ENCODE data around the gene COX7A2. TPM values are rescaled to one million over a fixed set of nuclear protein-coding genes. Genes with fewer than 3 reads are reported as not detected.

COX7A2 gene
- total and polyA plus RNA-seq, 2 of the 13 experiments (the other 11 are each of a cell fraction or from before 2014, with no cell fraction given) = 407 to 556 TPM

DNA sequence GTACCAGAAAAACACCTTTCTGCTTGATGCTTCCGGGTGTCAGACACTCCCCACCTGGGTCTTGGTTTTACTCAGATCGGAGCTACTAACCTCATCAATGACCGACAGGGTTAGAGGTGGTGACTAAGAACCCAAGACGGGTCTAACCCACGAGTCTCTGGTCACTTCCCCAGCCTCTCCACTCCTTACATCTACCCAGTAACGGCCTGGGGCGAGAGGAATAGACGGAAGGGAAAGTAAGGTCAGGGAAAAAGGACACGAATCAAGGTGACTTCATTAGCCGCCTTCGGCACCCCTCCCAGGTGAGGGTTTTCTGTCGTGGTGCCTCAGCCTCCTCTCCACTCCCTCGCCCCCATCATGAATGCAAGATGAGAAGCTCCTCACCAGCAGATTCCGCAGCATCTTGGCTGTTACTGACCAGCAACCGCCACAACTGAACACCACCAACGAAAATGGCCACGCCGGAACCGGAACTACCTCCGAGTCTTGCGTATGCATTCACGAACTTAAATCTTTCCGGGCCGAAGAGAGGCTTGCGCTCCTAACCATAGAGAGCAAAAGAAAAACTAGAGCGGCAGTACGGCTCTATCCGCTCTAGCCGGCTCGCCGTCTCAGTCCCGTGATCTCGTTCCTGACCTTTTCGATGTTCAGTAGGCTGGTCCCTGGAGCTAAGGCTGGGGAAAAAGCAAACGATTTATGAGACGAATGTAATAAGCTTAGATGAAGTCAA lies at the start of gene COX7A2 (continued):
- TF ChIP-seq, protein P1, sequence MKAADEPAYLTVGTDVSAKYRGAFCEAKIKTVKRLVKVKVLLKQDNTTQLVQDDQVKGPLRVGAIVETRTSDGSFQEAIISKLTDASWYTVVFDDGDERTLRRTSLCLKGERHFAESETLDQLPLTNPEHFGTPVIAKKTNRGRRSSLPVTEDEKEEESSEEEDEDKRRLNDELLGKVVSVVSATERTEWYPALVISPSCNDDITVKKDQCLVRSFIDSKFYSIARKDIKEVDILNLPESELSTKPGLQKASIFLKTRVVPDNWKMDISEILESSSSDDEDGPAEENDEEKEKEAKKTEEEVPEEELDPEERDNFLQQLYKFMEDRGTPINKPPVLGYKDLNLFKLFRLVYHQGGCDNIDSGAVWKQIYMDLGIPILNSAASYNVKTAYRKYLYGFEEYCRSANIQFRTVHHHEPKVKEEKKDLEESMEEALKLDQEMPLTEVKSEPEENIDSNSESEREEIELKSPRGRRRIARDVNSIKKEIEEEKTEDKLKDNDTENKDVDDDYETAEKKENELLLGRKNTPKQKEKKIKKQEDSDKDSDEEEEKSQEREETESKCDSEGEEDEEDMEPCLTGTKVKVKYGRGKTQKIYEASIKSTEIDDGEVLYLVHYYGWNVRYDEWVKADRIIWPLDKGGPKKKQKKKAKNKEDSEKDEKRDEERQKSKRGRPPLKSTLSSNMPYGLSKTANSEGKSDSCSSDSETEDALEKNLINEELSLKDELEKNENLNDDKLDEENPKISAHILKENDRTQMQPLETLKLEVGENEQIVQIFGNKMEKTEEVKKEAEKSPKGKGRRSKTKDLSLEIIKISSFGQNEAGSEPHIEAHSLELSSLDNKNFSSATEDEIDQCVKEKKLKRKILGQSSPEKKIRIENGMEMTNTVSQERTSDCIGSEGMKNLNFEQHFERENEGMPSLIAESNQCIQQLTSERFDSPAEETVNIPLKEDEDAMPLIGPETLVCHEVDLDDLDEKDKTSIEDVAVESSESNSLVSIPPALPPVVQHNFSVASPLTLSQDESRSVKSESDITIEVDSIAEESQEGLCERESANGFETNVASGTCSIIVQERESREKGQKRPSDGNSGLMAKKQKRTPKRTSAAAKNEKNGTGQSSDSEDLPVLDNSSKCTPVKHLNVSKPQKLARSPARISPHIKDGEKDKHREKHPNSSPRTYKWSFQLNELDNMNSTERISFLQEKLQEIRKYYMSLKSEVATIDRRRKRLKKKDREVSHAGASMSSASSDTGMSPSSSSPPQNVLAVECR (CRISPR knock-in tag; IDR thresholded peaks at IDR 0.05; ENCODE audit: borderline replicate concordance) = peak; percentile 88
- 0 out of 2 replicates have a peak, but pooled peaks have one; percentile 44 for TF ChIP-seq GFI1 (CRISPR knock-in tag; IDR thresholded peaks at IDR 0.05; ENCODE audit: borderline replicate concordance)
- no peak for TF ChIP-seq CC2D1A (CRISPR knock-in tag; IDR thresholded peaks at IDR 0.05)
- 0 out of 2 replicates have a peak, but pooled peaks have one; percentile 26 for TF ChIP-seq CREB1 (IDR thresholded peaks at IDR 0.05)
- TF ChIP-seq CREB1 (CRISPR knock-in tag; IDR thresholded peaks at IDR 0.05) = peak; percentile 93
- TF ChIP-seq, protein P2, sequence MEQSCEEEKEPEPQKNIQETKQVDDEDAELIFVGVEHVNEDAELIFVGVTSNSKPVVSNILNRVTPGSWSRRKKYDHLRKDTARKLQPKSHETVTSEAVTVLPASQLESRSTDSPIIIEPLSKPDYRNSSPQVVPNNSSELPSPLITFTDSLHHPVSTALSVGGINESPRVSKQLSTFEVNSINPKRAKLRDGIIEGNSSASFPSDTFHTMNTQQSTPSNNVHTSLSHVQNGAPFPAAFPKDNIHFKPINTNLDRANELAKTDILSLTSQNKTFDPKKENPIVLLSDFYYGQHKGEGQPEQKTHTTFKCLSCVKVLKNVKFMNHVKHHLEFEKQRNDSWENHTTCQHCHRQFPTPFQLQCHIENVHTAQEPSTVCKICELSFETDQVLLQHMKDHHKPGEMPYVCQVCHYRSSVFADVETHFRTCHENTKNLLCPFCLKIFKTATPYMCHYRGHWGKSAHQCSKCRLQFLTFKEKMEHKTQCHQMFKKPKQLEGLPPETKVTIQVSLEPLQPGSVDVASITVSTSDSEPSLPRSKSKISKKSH (CRISPR knock-in tag; IDR thresholded peaks at IDR 0.05; ENCODE audit: borderline replicate concordance) = peak; percentile 66; the same call in 1 of the 2 replicates
- peak; percentile 35 to 40; a peak in 2 of 4 replicates for TF ChIP-seq EP300 (IDR thresholded peaks at IDR 0.05; ENCODE audit: low read depth in 2 of 2, low read length in 2 of 2)
- no peak for TF ChIP-seq EP300 (CRISPR knock-in tag; IDR thresholded peaks at IDR 0.05; ENCODE audit: borderline replicate concordance)
- TF ChIP-seq ELF3 (CRISPR knock-in tag; IDR thresholded peaks at IDR 0.05) = peak; percentile 93; the same call in 1 of the 2 replicates
- TF ChIP-seq NR2C2 (CRISPR knock-in tag; IDR thresholded peaks at IDR 0.05; ENCODE audit: borderline replicate concordance) = peak; percentile 98
- no peak for TF ChIP-seq ZNF30 (CRISPR knock-in tag; IDR thresholded peaks at IDR 0.05)
- TF ChIP-seq ZMAT3 (CRISPR knock-in tag; conservative IDR thresholded peaks at IDR 0.05) = no peak
- no peak for TF ChIP-seq HNF4G (IDR thresholded peaks at IDR 0.05; ENCODE audit: borderline replicate concordance, low read depth, low read length)
- no peak for TF ChIP-seq HNF4G (CRISPR knock-in tag; IDR thresholded peaks at IDR 0.05; ENCODE audit: borderline replicate concordance, low read depth)
- 0 out of 2 replicates have a peak, but pooled peaks have one; percentile 91 for TF ChIP-seq CBX5 (CRISPR knock-in tag; IDR thresholded peaks at IDR 0.05; ENCODE audit: borderline replicate concordance)
- TF ChIP-seq SMAD3 (CRISPR knock-in tag; IDR thresholded peaks at IDR 0.05) = peak; percentile 70; the same call in 1 of the 2 replicates
- TF ChIP-seq ZNF574 (CRISPR knock-in tag; IDR thresholded peaks at IDR 0.05) = peak; percentile 100
- no peak for TF ChIP-seq SP1 (IDR thresholded peaks at IDR 0.05)
- peak; percentile 53; the same call in 1 of the 2 replicates for TF ChIP-seq SP1 (CRISPR knock-in tag; IDR thresholded peaks at IDR 0.05)
- no peak; the same call in 1 of the 2 replicates for TF ChIP-seq ZNF33A (CRISPR knock-in tag; IDR thresholded peaks at IDR 0.05; ENCODE audit: borderline replicate concordance)
- TF ChIP-seq FOXM1 (CRISPR knock-in tag; IDR thresholded peaks at IDR 0.05) = no peak
- no peak for TF ChIP-seq SETDB1 (CRISPR knock-in tag; IDR thresholded peaks at IDR 0.05; ENCODE audit: borderline replicate concordance)

Data from HepG2 (cell line).